ENCODE data around the gene DCPS. TPM values are rescaled to one million over a fixed set of nuclear protein-coding genes. Genes with fewer than 3 reads are reported as not detected.

The DCPS gene
- total RNA-seq, 1 experiment from 2014 or later, result 23.8 TPM

DNA sequence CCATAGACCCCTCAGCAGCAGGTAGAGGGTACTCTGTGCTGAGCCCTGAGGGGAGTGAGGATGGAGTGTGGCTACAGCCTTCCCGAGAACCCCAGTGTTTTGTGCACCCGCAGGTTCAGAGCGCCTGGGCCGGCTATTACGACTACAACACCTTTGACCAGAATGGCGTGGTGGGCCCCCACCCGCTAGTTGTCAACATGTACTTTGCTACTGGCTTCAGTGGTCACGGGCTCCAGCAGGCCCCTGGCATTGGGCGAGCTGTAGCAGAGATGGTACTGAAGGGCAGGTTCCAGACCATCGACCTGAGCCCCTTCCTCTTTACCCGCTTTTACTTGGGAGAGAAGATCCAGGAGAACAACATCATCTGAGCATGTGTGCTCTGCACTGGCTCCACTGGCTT, 26.5 kb upstream of the DCPS start:
- Histone ChIP-seq H3K4me1 (replicated peaks; ENCODE audit: insufficient read depth) (peaks cover 4% of the 10 kb centered on the region; the same call in 1 of the 2 replicates), H3K4me2 (no peak overlapping the region), H4K20me1 (ENCODE audit: insufficient read depth) (no peaks in the 10 kb centered on the region), H3K79me2 (ENCODE audit: low read depth) (no peaks in the 10 kb centered on the region), H2AFZ (no peak overlapping the region), H3F3A (ENCODE audit: insufficient read depth, low read depth) (no peaks in the 10 kb centered on the region), H3K9me3 (ENCODE audit: insufficient read depth, low read depth) (no peaks in the 10 kb centered on the region), H3K27me3 (ENCODE audit: insufficient read depth, low read depth) (no peaks in the 10 kb centered on the region), H3K36me3 (ENCODE audit: low read depth) (0 out of 2 replicates have a peak, but pooled peaks cover 10% of the 10 kb centered on the region), H3K4me3 (no peak overlapping the region), H3K27ac (no peak overlapping the region), H3K9me2 (ENCODE audit: insufficient read depth) (no peaks in the 10 kb centered on the region)
- CTCF ChIA-PET, result no interaction called here
- POLR2A ChIA-PET (ENCODE audit: unreplicated experiment), result interaction anchor here (0.6 kb wide), 1 partner anchor 309 kb away, joined by 4 read pairs; no protein-coding TSS in a partner anchor
- no peak for DNase-seq
- BruUV-seq (replicated peaks), result no TSS peak
- TF ChIP-seq, protein P1, sequence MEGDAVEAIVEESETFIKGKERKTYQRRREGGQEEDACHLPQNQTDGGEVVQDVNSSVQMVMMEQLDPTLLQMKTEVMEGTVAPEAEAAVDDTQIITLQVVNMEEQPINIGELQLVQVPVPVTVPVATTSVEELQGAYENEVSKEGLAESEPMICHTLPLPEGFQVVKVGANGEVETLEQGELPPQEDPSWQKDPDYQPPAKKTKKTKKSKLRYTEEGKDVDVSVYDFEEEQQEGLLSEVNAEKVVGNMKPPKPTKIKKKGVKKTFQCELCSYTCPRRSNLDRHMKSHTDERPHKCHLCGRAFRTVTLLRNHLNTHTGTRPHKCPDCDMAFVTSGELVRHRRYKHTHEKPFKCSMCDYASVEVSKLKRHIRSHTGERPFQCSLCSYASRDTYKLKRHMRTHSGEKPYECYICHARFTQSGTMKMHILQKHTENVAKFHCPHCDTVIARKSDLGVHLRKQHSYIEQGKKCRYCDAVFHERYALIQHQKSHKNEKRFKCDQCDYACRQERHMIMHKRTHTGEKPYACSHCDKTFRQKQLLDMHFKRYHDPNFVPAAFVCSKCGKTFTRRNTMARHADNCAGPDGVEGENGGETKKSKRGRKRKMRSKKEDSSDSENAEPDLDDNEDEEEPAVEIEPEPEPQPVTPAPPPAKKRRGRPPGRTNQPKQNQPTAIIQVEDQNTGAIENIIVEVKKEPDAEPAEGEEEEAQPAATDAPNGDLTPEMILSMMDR (conservative IDR thresholded peaks at IDR 0.05), result no peak
- no peak for TF ChIP-seq EZH2 (IDR thresholded peaks at IDR 0.05; ENCODE audit: low read depth)
- intact Hi-C loops (cut with micrococcal nuclease; ENCODE audit: unreplicated experiment), result no loop called here

DNA sequence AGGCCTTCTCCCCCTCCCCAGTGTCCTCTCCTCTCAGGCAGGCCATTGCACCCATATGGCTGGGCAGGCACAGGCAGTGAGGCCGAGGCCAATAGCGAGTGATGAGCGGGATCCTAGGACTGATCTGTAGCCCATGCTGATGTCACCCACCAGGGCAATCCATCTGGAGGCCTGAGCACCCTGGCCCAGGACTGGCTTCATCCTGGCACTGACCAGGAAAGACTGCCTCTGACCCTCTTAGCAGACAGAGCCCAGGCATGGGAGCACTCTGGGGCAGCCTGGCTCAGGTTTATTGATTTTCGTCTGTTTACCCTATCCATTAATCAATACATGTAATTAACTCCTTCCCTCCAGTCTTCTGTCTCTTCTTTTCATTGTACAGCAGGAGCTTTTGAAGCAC, 26.1 kb upstream of the DCPS start:
- no peaks in the 10 kb centered on the region for H3K79me2 ChIP-seq (ENCODE audit: low read depth)
- intact Hi-C loops (cut with micrococcal nuclease; ENCODE audit: unreplicated experiment), result no loop called here

DNA sequence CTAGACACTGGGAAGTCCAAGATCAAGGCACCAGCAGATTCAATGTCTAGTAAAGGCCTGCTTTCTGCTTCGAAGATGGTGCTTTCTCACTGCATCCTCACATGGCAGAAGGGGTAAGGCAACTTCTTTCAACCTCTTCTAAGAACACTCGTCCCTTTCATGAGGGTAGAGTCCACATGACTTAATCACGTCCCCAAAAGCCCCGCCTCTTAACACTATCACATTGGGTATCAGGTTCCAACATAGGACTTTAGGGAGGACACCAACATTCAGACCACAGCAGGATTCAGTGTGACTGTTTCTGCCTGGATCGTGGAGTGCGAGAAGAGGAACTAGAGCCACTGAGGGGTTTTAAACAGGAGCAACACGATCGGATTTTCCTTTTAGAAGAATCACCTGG, 24.7 kb upstream of the DCPS start:
- H3K36me3 ChIP-seq (ENCODE audit: low read depth), result 0 out of 2 replicates have a peak, but pooled peaks cover 7% of the 10 kb centered on the region
- CTCF ChIA-PET, result no interaction called here
- no peak overlapping the region for H3K4me2 ChIP-seq
- H3K4me1 ChIP-seq (replicated peaks; ENCODE audit: insufficient read depth), result peaks cover 11% of the 10 kb centered on the region; the same call in 1 of the 2 replicates
- no peak overlapping the region for H3K27ac ChIP-seq
- peaks cover 9% of the 10 kb centered on the region; the same call in 1 of the 2 replicates for H3F3A ChIP-seq (ENCODE audit: insufficient read depth, low read depth)
- H4K20me1 ChIP-seq (ENCODE audit: insufficient read depth), result no peaks in the 10 kb centered on the region
- no peak overlapping the region for H2AFZ ChIP-seq
- peaks cover 7% of the 10 kb centered on the region for H3K79me2 ChIP-seq (ENCODE audit: low read depth)
- intact Hi-C loops (cut with micrococcal nuclease; ENCODE audit: unreplicated experiment), result no loop called here
- H3K9me2 ChIP-seq (ENCODE audit: insufficient read depth), result no peaks in the 10 kb centered on the region
- BruUV-seq (replicated peaks), result no TSS peak
- no peak for TF ChIP-seq EZH2 (IDR thresholded peaks at IDR 0.05; ENCODE audit: low read depth)
- TF ChIP-seq, protein P1 (conservative IDR thresholded peaks at IDR 0.05), result no peak
- H3K27me3 ChIP-seq (ENCODE audit: insufficient read depth, low read depth), result no peaks in the 10 kb centered on the region
- no peak overlapping the region for H3K4me3 ChIP-seq
- DNase-seq, result peak in 1 of 2 experiments; percentile 31
- no peaks in the 10 kb centered on the region for H3K9me3 ChIP-seq (ENCODE audit: insufficient read depth, low read depth)
- POLR2A ChIA-PET (ENCODE audit: unreplicated experiment), result no interaction called here

More for the DNA sequence above, 26.1 kb upstream of the DCPS start:
- ChIA-PET POLR2A (ENCODE audit: unreplicated experiment) (interaction anchor here (0.6 kb wide), 1 partner anchor 308 kb away, joined by 4 read pairs; no protein-coding TSS in a partner anchor), CTCF (no interaction called here)
- Histone ChIP-seq H4K20me1 (ENCODE audit: insufficient read depth) (no peaks in the 10 kb centered on the region), H3K27ac (no peak overlapping the region), H3K9me3 (ENCODE audit: insufficient read depth, low read depth) (no peaks in the 10 kb centered on the region), H3K4me2 (no peak overlapping the region), H3K4me1 (replicated peaks; ENCODE audit: insufficient read depth) (peaks cover 8% of the 10 kb centered on the region; the same call in 1 of the 2 replicates), H3K27me3 (ENCODE audit: insufficient read depth, low read depth) (no peaks in the 10 kb centered on the region), H2AFZ (no peak overlapping the region), H3K9me2 (ENCODE audit: insufficient read depth) (no peaks in the 10 kb centered on the region), H3F3A (ENCODE audit: insufficient read depth, low read depth) (no peaks in the 10 kb centered on the region), H3K36me3 (ENCODE audit: low read depth) (0 out of 2 replicates have a peak, but pooled peaks cover 10% of the 10 kb centered on the region), H3K4me3 (no peak overlapping the region)
- DNase-seq, result peak in 1 of 2 experiments; percentile 8
- BruUV-seq (replicated peaks), result no TSS peak
- TF ChIP-seq, protein P1 (conservative IDR thresholded peaks at IDR 0.05), result no peak
- no peak for TF ChIP-seq EZH2 (IDR thresholded peaks at IDR 0.05; ENCODE audit: low read depth)
